GM12878 (cell line): ENCODE data around the gene FEZF2. TPM values are rescaled to one million over a fixed set of nuclear protein-coding genes. Genes with fewer than 3 reads are reported as not detected.

Experiments
- ATAC-seq: fragments of 200-7000 bp; cut with Tn5 transposase; 3 replicates; pipeline ENCODE4 v1.9.1; 2020; ENCODE audit warnings: mild to moderate bottlenecking, moderate library complexity
- BruUV-seq: library from RNA; stranded (reverse); fragments of 400-500 nt; replicated peaks from 2 replicates; lab custom pipeline; 2021; lab: Mats Ljungman, UMichigan
- CTCF ChIA-PET: fragments of 300-600 bp; sonication (Branson Sonifier 250); formaldehyde crosslinking; extraction: SDS; loops from one replicate; lab custom pipeline; 2021; ENCODE audit warnings: inconsistent platforms; lab: Yijun Ruan, JAX
- POLR2A ChIA-PET: fragments of 350-600 bp; formaldehyde crosslinking; extraction: SDS; loops from one replicate; lab custom pipeline; 2021; ENCODE audit warnings: inconsistent platforms; lab: Charles Lee
- RAD21 ChIA-PET: fragments of 300-600 bp; sonication (Branson Sonifier 250); formaldehyde crosslinking; loops from one replicate; lab custom pipeline; 2023; ENCODE audit warnings: antibody characterized with exemption; ENCODE audit not compliant: unreplicated experiment; lab: Charles Lee
- SMC1A ChIA-PET: fragments of 300-600 bp; sonication (Branson Sonifier 250); formaldehyde crosslinking; loops from one replicate; lab custom pipeline; 2023; ENCODE audit not compliant: unreplicated experiment, uncharacterized antibody; lab: Charles Lee
- DNase-seq: peaks from one replicate; pipeline ENCODE4 v3.0.0-alpha.2; 2011; ENCODE audit warnings: low read depth, low spot score
- FAIRE-seq: peaks from 3 replicates; lab custom pipeline; 2011; peaks lifted over from hg19 to GRCh38; lab: Jason Lieb, UNC
- H2AFZ ChIP-seq: 2 replicates; pipeline ENCODE4 v1.6.0; 2011; ENCODE audit warnings: low read depth, low read length, control low read depth; ENCODE audit not compliant: control insufficient read depth
- H3K27ac ChIP-seq: 2 replicates; pipeline ENCODE4 v1.5.1; 2011; ENCODE audit warnings: control low read depth; ENCODE audit not compliant: control insufficient read depth, insufficient read depth
- H3K27me3 ChIP-seq, 2 experiments: replicated peaks in 1 of 2; 2 replicates each; pipeline versions ENCODE4 v1.6.0 to v1.6.1; 2011; ENCODE audit warnings: low read length in 1 of 2; ENCODE audit not compliant: control insufficient read depth in 2 of 2, insufficient read depth in 2 of 2
- H3K36me3 ChIP-seq, 2 experiments: 2 replicates each; pipeline ENCODE4 v1.5.1; 2011; ENCODE audit warnings: low read length in 1 of 2; ENCODE audit not compliant: control insufficient read depth in 2 of 2, insufficient read depth in 2 of 2
- H3K4me1 ChIP-seq: 2 replicates; pipeline ENCODE4 v1.6.1; 2011; ENCODE audit warnings: mild to moderate bottlenecking, low read length, moderate library complexity, mixed read lengths; ENCODE audit not compliant: control insufficient read depth, insufficient read depth
- H3K4me2 ChIP-seq: 2 replicates; pipeline ENCODE4 v1.6.0; 2011; ENCODE audit warnings: control low read depth; ENCODE audit not compliant: control insufficient read depth, insufficient read depth
- H3K4me3 ChIP-seq: fragments of 200-600 bp; sonication (generic); 2 replicates; pipeline ENCODE4 v1.5.1; 2016
- H3K79me2 ChIP-seq: 2 replicates; pipeline ENCODE4 v1.6.0; 2011; ENCODE audit warnings: low read length; ENCODE audit not compliant: control insufficient read depth, insufficient read depth
- H3K9ac ChIP-seq: 2 replicates; pipeline ENCODE4 v1.8.0; 2011; ENCODE audit warnings: low read length, control low read depth, mixed read lengths; ENCODE audit not compliant: control insufficient read depth, insufficient read depth
- H3K9me3 ChIP-seq: replicated peaks from 3 replicates; pipeline ENCODE4 v1.5.1; 2011; ENCODE audit warnings: mild to moderate bottlenecking, low read length; ENCODE audit not compliant: control insufficient read depth, insufficient read depth
- H4K20me1 ChIP-seq: 2 replicates; pipeline ENCODE4 v1.6.0; 2011; ENCODE audit not compliant: control insufficient read depth, insufficient read depth
- BACH1 ChIP-seq: fragments of 450-650 bp; IDR thresholded peaks from 2 replicates; pipeline ENCODE4 v1.6.1; 2017; ENCODE audit warnings: mild to moderate bottlenecking, borderline replicate concordance
- CBFB ChIP-seq: IDR thresholded peaks from 2 replicates; pipeline ENCODE4 v1.6.1; 2016; ENCODE audit warnings: antibody characterized with exemption, low read depth
- CEBPB ChIP-seq, 2 experiments: fragments of 150-350 bp in 1 of 2; IDR thresholded peaks; 2 replicates each; pipeline ENCODE4 v1.6.1; 2012 to 2014; ENCODE audit warnings: low read depth in 2 of 2, low read length in 2 of 2, borderline replicate concordance in 1 of 2, inconsistent platforms in 1 of 2
- CUX1 ChIP-seq: IDR thresholded peaks from 2 replicates; pipeline ENCODE4 v1.6.1; 2012; ENCODE audit warnings: improper control_type of control experiment, low read depth, low read length; ENCODE audit not compliant: insufficient replicate concordance
- IRF3 ChIP-seq: fragments of 450-650 bp; IDR thresholded peaks from 2 replicates; pipeline ENCODE4 v1.6.1; 2014; ENCODE audit warnings: mild to moderate bottlenecking
- NKRF ChIP-seq: fragments of 450-650 bp; conservative IDR thresholded peaks from 2 replicates; pipeline ENCODE4 v1.6.1; 2017; ENCODE audit warnings: mild to moderate bottlenecking, moderate library complexity
- PBX3 ChIP-seq: IDR thresholded peaks from 2 replicates; pipeline ENCODE4 v1.6.1; 2011; ENCODE audit warnings: mild to moderate bottlenecking, low read depth, low read length, moderate library complexity; ENCODE audit not compliant: insufficient replicate concordance
- PKNOX1 ChIP-seq: fragments of 450-650 bp; IDR thresholded peaks from 2 replicates; pipeline ENCODE4 v1.6.1; 2016; ENCODE audit warnings: mild to moderate bottlenecking
- RCOR1 ChIP-seq: conservative IDR thresholded peaks from 2 replicates; pipeline ENCODE4 v1.6.1; 2012; ENCODE audit warnings: low read depth, low read length, improper control_type of control experiment
- RUNX3 ChIP-seq: IDR thresholded peaks from 2 replicates; pipeline ENCODE4 v1.6.1; 2012; ENCODE audit warnings: low read length, inconsistent platforms
- USF1 ChIP-seq: IDR thresholded peaks from 2 replicates; pipeline ENCODE4 v1.6.1; 2011; ENCODE audit warnings: borderline replicate concordance, low read depth, mild to moderate bottlenecking, moderate library complexity, mixed read lengths, low read length; ENCODE audit not compliant: insufficient read depth; ENCODE audit errors: extremely low read length
- WRNIP1 ChIP-seq: IDR thresholded peaks from 2 replicates; pipeline ENCODE4 v1.6.1; 2011; ENCODE audit warnings: low read depth, low read length, improper control_type of control experiment, borderline replicate concordance
- WGBS: methylation state at CpG from one replicate; pipeline ENCODE4 v1.1.6; 2016; ENCODE audit warnings: low lambda C conversion rate; ENCODE audit not compliant: insufficient replicate concordance, insufficient coverage; ENCODE audit errors: missing lambda C conversion rate; 5-methylcytosine and 5-hydroxymethylcytosine counted together
- in situ Hi-C: fragments of 300-500 bp; cut with MboI; formaldehyde crosslinking; loops from 9 replicates; pipeline ENCODE4 v1.14.3; 2018; ENCODE audit warnings: mixed read lengths
- intact Hi-C: fragments of 100-400 bp; cut with micrococcal nuclease; formaldehyde crosslinking; loops from one replicate; pipeline ENCODE4 v1.14.2; 2022; ENCODE audit not compliant: unreplicated experiment
- polyA plus RNA-seq, 11 experiments: library from polyadenylated mRNA; depleted of rRNA in 4 of 11; unstranded in 6 of 11; stranded (reverse) in 5 of 11; fragments of >200 nt; fragmentation: Nextera tagmentation in 4 of 11; fragmentation: Illumina TruSeq in 1 of 11; extraction: Ambion mirVana in 4 of 11; extraction: Trizol in 1 of 11; gene quantifications; 1 replicate in 1 of 11; 2 replicates in 10 of 11; pipeline versions ENCODE4 v1.2.1 to v1.2.3, GENCODE V29; 2011 to 2016; ENCODE audit warnings: inconsistent platforms in 2 of 11, missing spikeins in 2 of 11, low read depth in 1 of 11
- total RNA-seq, 4 experiments: library from RNA; depleted of rRNA in 3 of 4; stranded (reverse); fragments of >200 nt in 3 of 4; fragmentation: Illumina TruSeq in 1 of 4; extraction: Trizol in 1 of 4; gene quantifications; 2 replicates each; pipeline versions ENCODE4 v1.2.1 to v1.2.3, GENCODE V29; 2013 to 2021

Gene FEZF2
- total and polyA plus RNA-seq, 10 of the 15 experiments (the other 5 are each of a cell fraction or from before 2014, with no cell fraction given): not detected

- no peaks in the 10 kb centered on the region for H3K36me3 ChIP-seq
- BruUV-seq: no TSS peak
- ChIA-PET RAD21 (no interaction called here), CTCF (no interaction called here), POLR2A (no interaction called here), SMC1A (no interaction called here)
- FAIRE-seq (no peak), ATAC-seq (no peak), DNase-seq (no peak)
- H3K4me2 ChIP-seq: no peak overlapping the region
- H3K4me3 ChIP-seq: no peak overlapping the region
- WGBS: 43% methylated on average over 3 of the region's 3 CpGs
- in situ Hi-C loops (no loop called here), intact Hi-C loops (no loop called here)
- no peaks in the 10 kb centered on the region for H3K9me3 ChIP-seq
- no peak overlapping the region for H3K9ac ChIP-seq
- H3K27me3 ChIP-seq: peaks cover 3 to 15% of the 10 kb centered on the region in 2 experiments
- H3K4me1 ChIP-seq: no peaks in the 10 kb centered on the region
- H4K20me1 ChIP-seq: no peaks in the 10 kb centered on the region
- H3K27ac ChIP-seq: no peak overlapping the region
- no peak overlapping the region for H2AFZ ChIP-seq
- no peaks in the 10 kb centered on the region for H3K79me2 ChIP-seq
- no peak for TF ChIP-seq WRNIP1
- TF ChIP-seq RCOR1: no peak
- no peak for TF ChIP-seq PBX3
- no peak for TF ChIP-seq CEBPB (IDR thresholded peaks at IDR 0.05; ENCODE audit: borderline replicate concordance in 1 of 2, low read depth in 2 of 2, low read length in 2 of 2)
- TF ChIP-seq USF1: no peak
- TF ChIP-seq CUX1: no peak
- TF ChIP-seq IRF3: no peak
- no peak for TF ChIP-seq NKRF
- no peak for TF ChIP-seq RUNX3
- TF ChIP-seq CBFB: no peak
- TF ChIP-seq BACH1: no peak
- TF ChIP-seq PKNOX1: no peak
Measured at GRCh38 chr3:62376454-62376720, 3.0 kb upstream of the FEZF2 start.
